ENCODE measurements around the gene CYP4B1.

DNA sequence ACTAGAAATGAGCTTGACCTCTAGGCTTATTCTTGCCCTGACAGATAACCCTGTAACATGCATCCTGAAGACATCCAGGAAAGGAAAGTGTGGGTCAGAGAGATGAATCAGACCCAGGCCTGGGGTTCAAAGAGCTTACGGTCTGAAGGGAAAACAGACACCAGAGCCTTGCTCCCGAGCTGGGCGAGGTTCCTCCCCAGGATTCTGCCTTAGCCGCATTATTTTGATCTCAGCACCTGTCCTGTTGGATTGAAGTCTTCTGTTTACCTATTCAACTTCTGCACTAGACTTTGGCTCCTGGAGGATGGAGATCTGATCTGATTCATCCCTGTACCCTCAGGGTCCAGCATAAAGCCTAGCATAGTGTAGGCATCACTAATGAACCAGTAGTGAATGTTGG, 1.9 kb downstream of the CYP4B1 start:
- TF ChIP-seq, protein P1, sequence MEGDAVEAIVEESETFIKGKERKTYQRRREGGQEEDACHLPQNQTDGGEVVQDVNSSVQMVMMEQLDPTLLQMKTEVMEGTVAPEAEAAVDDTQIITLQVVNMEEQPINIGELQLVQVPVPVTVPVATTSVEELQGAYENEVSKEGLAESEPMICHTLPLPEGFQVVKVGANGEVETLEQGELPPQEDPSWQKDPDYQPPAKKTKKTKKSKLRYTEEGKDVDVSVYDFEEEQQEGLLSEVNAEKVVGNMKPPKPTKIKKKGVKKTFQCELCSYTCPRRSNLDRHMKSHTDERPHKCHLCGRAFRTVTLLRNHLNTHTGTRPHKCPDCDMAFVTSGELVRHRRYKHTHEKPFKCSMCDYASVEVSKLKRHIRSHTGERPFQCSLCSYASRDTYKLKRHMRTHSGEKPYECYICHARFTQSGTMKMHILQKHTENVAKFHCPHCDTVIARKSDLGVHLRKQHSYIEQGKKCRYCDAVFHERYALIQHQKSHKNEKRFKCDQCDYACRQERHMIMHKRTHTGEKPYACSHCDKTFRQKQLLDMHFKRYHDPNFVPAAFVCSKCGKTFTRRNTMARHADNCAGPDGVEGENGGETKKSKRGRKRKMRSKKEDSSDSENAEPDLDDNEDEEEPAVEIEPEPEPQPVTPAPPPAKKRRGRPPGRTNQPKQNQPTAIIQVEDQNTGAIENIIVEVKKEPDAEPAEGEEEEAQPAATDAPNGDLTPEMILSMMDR (IDR thresholded peaks at IDR 0.05; ENCODE audit: extremely low read depth in 1 of 2, insufficient read depth in 1 of 2, low read depth in 1 of 2, low read length in 2 of 2): no peak
- no peak for TF ChIP-seq POLR2A (IDR thresholded peaks at IDR 0.05; ENCODE audit: low read depth, low read length)
- no peak for TF ChIP-seq EZH2 (IDR thresholded peaks at IDR 0.05; ENCODE audit: borderline replicate concordance, low read depth, low read length, severe bottlenecking)
